NCI-H2029 (cell line): Measurements from ENCODE around the gene PRR5.

Experiments
- DNase-seq: peaks from one replicate; lab custom pipeline; 2025; lab: John Stamatoyannopoulos, UW

PRR5 gene

DNA sequence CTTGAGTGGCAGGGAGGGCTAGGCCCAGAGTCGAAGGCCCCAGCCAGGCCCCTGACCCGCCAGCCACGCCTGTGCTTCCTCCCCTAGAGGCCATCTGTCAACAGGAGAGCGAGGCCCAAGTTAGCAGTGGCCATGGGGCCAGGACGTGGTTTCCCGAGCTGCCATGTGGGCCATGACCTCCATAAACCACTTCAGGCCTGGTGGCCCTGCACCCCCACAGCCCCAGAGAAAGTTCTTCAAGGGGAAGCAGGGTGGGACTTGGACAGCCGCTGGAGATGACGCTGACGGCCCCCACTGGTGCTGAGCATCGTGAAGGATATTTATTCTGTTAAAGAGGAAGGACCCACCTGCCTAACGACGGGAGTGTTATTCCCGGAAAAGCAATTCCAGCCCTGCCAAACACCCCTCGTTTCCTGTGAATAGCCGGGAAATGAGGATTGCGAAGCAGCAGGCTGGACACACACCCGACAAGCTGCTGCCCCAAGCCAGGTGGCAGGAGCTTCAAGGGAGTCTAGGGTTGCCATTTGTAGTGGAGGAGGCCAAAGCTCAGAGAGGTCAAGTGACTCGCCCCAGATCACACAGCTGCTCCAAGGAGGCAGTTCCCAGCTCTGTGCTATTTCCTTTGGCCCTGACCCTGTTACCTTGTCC lies 12.8 kb downstream of the PRR5 start:
- DNase-seq = no peak

- no peak for DNase-seq
Observed at GRCh38 chr22:44718418-44718817, 16.4 kb downstream of the PRR5 start.

GRCh38 chr22:44719586-44720368 lies 17.8 kb downstream of the PRR5 start:
- DNase-seq = no peak

DNA sequence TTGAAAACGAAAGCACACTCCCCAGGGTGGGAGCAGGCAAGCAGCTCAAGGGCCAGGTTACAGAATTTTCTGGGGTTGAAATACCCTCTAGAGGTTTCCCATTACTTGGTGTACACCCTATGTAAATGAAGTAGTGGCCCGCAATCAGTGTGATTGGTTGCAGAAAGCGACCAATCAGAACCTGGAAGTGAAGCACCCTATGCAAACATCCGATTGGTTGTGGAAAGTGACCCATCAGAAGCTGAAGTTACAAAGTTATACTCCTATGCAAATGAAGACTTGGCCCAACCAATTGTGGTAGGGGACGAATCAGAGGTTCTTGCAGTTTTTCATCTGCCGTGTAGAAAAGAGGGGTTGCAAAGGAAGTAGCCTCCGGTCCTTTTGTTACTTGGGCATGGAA lies 19.2 kb downstream of the PRR5 start:
- DNase-seq = no peak

DNA sequence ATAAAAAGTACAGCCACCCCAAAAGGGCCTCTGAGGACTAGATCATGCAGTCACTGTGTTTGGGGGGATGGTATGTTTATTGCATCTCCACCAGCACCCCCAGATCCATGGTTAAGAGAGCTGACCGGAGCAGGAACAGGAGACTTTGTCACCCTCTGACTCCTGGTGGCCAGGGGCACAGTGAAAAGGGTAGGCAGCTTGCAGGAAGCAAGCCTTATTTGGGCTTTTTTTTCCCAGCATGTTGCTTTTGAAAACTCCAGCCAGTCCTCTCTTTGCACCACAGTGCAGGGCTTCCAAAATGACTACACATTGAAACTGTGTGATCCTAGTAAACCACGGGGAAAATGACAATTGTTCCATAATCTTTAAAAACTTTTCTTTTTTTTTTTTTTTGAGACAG lies 20.6 kb downstream of the PRR5 start:
- DNase-seq = no peak

- DNase-seq = no peak
Observed at GRCh38 chr22:44723801-44724200, 21.8 kb downstream of the PRR5 start.

GRCh38 chr22:44724416-44724815 lies 22.4 kb downstream of the PRR5 start:
- no peak for DNase-seq

DNA sequence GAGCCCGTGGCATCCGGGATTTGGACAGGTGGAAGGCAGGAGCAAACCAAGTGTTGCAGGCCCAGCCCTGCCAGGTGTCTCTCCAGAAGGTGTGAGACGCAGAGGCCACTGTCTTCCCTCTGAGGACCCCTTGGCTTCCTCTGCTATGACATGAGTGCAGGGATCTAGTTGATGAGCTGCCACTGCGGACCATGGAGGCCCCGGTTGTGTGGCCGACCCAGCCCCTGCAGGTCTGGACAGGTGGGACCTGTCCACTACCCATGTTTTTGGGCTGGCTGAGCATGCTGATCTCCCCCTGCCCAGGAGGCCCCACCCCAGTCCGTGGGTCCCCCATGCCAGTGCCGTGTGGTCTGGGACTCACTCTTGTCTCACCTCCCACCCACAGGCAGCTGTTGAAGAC lies 22.9 kb downstream of the PRR5 start:
- no peak for DNase-seq

DNA sequence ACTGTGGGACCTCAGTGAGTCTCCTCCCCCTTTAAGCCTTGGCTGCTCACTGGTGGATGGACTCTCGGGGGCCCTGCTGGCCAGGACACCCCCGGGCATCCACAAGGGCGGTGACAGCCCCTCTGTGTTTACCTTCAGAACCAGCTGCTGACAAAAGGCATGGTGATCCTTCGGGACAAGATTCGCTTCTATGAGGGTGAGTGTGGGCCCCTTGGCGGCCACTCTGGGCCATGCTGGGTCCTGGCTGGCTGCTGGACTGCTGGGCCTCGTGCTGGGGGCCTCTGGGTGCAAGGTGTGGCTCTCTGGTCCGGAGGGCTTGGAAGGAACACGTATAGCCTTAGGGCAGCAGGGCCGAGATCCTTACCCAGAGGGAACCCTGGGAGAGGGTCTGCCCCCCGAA lies 24.4 kb downstream of the PRR5 start:
- no peak for DNase-seq

- DNase-seq = no peak
Observed at GRCh38 chr22:44727148-44727547, 25.1 kb downstream of the PRR5 start.

DNA sequence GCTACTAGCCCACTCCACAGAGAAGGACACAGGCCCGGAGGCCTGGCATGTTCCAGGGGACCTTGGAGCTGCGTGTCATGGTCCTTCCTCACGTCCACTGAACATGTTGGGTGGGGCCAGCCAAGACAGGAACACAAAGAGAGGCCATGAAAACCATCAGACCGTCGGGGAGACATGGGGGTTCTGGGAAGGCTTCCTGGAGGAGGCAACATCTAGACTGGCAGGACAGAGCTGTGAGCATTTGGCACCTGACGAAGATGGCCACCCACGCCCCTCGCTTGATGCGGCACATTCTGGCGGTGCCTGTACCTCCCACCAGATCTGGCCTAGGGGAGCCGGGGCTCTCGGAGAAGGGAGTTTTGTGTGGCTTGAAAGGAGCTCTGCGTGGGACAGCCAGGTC lies 25.7 kb downstream of the PRR5 start:
- no peak for DNase-seq

DNA sequence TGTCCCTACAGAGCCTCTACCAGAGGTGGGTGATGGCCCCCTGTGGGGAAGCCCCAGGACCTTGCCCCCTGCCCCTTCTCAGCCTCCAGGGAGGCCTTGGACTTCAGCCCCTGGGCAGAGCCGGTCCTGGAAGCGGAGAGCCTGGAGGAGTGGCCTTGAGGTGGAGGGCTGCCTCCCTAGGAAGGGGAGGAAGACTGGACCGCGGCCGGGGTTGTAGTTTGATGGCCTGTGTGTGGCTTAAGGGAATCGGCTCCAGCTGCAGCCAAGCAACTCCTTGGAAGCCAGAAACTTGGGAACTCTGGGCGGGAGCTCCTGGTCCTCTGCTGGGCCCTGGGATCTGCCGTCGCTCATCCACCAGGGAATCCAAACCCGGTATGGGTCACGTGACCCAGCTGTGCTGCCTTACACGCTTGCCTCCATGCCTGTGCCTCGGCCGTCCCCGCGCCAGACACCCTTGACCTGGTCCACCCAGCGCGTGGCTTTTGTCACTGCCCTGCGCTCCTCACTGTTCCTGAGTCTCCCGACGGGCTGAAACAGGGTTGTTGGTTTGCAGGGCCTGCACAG lies 26.8 kb downstream of the PRR5 start:
- DNase-seq = no peak

DNA sequence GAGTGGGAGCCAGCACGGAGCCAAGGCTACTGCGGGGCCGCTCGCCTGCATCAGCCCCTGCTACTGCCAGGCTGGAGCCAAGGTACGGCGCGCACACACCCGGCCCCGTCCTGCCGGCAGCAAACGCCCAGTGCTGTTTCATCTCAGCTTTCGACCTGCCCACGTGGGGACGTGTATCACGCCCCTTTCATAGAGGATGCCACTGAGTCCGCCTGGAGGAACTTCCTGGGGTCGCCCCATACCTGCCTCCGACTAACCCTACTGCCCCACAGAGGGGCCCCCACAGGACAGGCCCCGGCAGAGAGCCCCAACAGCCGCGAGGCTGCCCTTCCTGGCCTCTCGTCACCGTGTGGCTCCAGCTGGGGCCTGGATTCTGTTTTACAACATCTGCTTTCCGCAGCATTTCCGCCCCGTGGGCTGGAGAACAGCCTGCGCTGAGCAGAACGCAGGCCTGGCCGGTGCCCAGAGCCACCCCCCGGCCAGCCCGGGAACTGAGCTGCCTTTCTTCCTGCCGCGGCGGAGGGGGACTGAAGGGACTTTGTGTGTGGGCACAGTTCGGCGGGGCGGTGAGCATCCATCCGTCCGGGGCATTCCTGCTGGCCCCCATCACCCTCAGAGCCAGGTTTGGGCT lies 27.5 kb downstream of the PRR5 start:
- no peak for DNase-seq

GRCh38 chr22:44730022-44730393 lies 28.0 kb downstream of the PRR5 start:
- no peak for DNase-seq

DNA sequence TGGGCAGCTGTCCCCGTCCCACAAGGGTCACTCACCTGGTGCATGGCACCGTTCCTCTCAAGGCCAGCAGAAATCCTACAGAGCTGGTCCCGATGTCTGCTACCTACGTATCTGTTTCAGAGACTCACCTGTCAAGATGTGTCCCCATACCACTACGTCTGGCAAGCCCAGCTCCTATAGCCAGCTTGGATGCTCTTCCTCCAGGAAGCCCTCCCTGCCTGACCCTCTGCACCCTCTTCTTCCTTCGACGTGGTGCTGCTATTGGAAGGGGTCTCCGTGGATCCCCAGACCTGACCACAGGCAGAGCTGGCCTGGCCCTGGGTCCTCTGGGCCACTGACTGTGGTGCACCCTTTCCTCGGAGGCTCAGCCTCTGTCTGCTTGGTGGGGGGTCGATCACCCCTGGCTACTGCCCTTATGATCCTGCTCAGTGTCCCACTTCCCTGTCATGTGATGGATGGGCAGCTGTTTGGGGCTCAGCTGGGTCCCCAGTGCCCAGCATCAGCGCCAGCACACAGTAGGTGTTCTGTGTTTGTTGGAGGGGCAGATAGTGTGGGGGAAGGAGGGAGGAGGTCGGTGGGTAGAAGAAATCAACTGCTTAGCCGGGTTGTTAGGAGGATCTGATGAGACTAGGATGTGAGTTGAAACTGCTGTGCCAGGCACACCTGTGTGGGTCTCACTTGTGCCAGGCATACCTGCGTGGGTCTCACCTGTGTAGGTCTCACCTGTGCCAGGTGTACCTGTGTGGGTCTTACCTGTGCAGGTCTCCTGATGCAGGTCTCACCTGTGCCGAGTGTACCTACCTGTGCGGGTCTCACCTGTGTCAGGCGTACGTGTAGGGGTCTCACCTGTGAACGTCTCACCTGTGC lies 28.7 kb downstream of the PRR5 start:
- no peak for DNase-seq

DNA sequence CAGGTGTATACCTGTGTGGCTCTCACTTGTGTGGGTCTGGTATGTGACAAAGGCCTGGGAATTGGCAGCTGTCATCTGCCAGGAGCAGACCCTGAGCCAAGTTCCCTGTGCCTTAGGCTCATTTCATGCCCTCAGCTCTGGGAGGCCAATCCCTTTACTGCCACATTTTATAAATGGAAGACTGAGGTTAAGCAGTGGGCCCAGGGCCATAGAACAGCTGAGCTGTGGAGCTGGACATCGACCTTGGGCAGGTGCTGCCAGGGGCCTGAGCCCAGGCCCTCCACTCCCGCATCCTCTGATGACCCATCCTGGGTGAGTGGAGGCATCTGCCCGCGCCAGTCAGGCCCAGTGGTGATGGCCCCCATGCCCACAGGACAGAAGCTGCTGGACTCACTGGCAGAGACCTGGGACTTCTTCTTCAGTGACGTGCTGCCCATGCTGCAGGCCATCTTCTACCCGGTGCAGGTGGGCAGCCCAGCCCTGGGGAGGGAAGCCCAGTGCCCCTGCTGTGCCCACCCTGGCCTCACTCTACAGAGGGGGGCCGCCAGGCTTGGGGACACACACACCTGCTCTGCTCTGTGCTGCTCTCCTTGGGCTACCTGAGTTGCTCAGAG lies 29.5 kb downstream of the PRR5 start:
- DNase-seq = no peak

- no peak for DNase-seq
Observed at GRCh38 chr22:44732017-44732561, 30.1 kb downstream of the PRR5 start.

- no peak for DNase-seq
Observed at GRCh38 chr22:44732661-44733060, 30.7 kb downstream of the PRR5 start.

- no peak for DNase-seq
Observed at GRCh38 chr22:44733426-44734106, 31.6 kb downstream of the PRR5 start.

GRCh38 chr22:44734278-44734677 lies 32.3 kb downstream of the PRR5 start:
- no peak for DNase-seq
